Dendritic cell treated with granulocyte-macrophage colony-stimulating factor and Interleukin-4, amounts not matched to agents 40 ng/mL and 50 ng/mL, for 4 days (primary cell): Measurements from ENCODE around the gene MARK4.

Experiments
- H3K27ac Mint-ChIP-seq: one replicate; pipeline ENCODE4 v1.8.0; 2022; ENCODE audit warnings: mild to moderate bottlenecking, mixed read lengths
- H3K27me3 Mint-ChIP-seq: one replicate; pipeline ENCODE4 v1.8.0; 2022; ENCODE audit warnings: mild to moderate bottlenecking, mixed read lengths
- H3K36me3 Mint-ChIP-seq: one replicate; pipeline ENCODE4 v1.8.0; 2022; ENCODE audit warnings: low read depth, mixed read lengths
- H3K4me1 Mint-ChIP-seq: one replicate; pipeline ENCODE4 v1.8.0; 2022; ENCODE audit warnings: low read depth, mixed read lengths
- H3K4me3 Mint-ChIP-seq: one replicate; pipeline ENCODE4 v1.8.0; 2022; ENCODE audit warnings: mild to moderate bottlenecking, moderate library complexity, mixed read lengths
- H3K9me3 Mint-ChIP-seq: one replicate; pipeline ENCODE4 v1.8.0; 2022; ENCODE audit warnings: mixed read lengths
- intact Hi-C: fragments of 100-400 bp; cut with micrococcal nuclease; formaldehyde crosslinking; loops from one replicate; pipeline ENCODE4 v1.15.0; 2022

MARK4 gene

GRCh38 chr19:45250832-45251451 lies at the start of gene MARK4:
TSS of gene MARK4 (plus strand) at chr19:45251271. CDS start at chr19:45251589, 318 bp downstream.
- Mint-ChIP-seq H3K27me3 (peaks cover 5% of the 10 kb centered on the region), H3K9me3 (no peaks in the 10 kb centered on the region), H3K4me1 (peaks cover 41% of the 10 kb centered on the region), H3K36me3 (peaks cover 7% of the 10 kb centered on the region), H3K4me3 (peak within 1 kb of the TSS; percentile 85), H3K27ac (peak within 1 kb of the TSS; percentile 86)
- intact Hi-C loops, result loop anchor here (5.0 kb wide), 1 partner anchor 86 kb away; no protein-coding TSS in a partner anchor

DNA sequence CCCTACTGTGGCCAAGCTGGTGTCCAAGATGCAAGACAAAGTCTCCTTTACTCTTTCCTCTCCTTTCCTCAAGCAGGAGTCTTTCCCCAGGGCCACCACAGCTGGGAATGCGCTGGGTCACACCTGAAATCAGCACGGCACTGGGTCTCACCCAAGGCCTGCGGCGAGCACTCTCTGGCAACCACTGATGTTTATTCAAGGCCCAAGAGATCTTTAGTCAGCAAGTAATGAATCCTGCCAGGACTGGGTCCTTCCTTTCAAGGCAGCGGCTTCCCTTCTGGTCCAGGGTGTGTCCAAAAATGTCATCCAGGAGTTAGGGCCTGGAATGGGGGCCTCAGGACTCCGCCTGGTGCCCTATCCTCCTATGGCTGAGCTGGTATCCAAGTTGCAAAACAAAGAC lies 48.4 kb upstream of the MARK4 start:
- no peak overlapping the region for H3K27ac Mint-ChIP-seq
- no peaks in the 10 kb centered on the region for H3K36me3 Mint-ChIP-seq
- intact Hi-C loops, result no loop called here
- no peaks in the 10 kb centered on the region for H3K4me1 Mint-ChIP-seq
- H3K9me3 Mint-ChIP-seq, result no peaks in the 10 kb centered on the region
- H3K27me3 Mint-ChIP-seq, result peaks cover 4% of the 10 kb centered on the region
- H3K4me3 Mint-ChIP-seq, result no peak overlapping the region

GRCh38 chr19:45205810-45206209 lies 45.3 kb upstream of the MARK4 start:
- H3K4me3 Mint-ChIP-seq, result no peak overlapping the region
- peaks cover 7% of the 10 kb centered on the region for H3K4me1 Mint-ChIP-seq
- intact Hi-C loops, result no loop called here
- no peaks in the 10 kb centered on the region for H3K36me3 Mint-ChIP-seq
- no peaks in the 10 kb centered on the region for H3K9me3 Mint-ChIP-seq
- H3K27me3 Mint-ChIP-seq, result peaks cover 7% of the 10 kb centered on the region
- H3K27ac Mint-ChIP-seq, result no peak overlapping the region

GRCh38 chr19:45206328-45206727 lies 44.7 kb upstream of the MARK4 start:
- Mint-ChIP-seq H3K36me3 (no peaks in the 10 kb centered on the region), H3K4me3 (no peak overlapping the region), H3K4me1 (peaks cover 8% of the 10 kb centered on the region), H3K27ac (no peak overlapping the region), H3K27me3 (peaks cover 11% of the 10 kb centered on the region), H3K9me3 (no peaks in the 10 kb centered on the region)
- intact Hi-C loops, result no loop called here

DNA sequence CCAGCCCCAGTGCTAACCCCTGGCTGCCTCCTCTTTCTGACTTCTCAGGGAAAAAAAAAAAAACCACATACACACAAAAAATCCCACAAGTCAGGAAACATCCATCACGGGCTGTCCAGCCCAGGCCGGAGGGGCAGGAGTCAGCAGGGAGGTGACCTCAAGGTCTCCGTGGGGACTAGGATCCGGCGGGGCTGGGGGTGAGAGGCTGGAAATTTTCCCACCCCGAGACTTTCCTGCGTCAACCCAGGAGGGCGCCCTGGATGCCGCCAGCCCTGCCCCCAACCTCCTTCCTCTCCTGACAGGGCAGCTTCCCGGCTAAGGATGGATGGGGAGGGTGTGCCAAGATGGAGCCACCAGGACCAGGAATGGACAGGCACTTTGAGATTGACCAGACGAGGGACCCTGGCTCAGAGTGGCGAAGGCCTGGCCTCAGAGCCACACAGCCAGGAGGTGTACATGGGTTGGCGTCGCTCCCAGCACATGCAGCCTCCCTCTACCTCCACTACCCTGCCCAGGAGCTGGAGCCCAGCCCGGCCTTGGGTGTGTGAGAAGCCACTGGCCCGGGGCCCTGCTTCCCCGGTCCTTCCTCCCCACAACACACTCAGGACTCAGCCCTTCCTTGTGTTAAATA lies 39.2 kb upstream of the MARK4 start:
- Mint-ChIP-seq H3K27me3 (peaks cover 60% of the 10 kb centered on the region), H3K36me3 (no peaks in the 10 kb centered on the region)

DNA sequence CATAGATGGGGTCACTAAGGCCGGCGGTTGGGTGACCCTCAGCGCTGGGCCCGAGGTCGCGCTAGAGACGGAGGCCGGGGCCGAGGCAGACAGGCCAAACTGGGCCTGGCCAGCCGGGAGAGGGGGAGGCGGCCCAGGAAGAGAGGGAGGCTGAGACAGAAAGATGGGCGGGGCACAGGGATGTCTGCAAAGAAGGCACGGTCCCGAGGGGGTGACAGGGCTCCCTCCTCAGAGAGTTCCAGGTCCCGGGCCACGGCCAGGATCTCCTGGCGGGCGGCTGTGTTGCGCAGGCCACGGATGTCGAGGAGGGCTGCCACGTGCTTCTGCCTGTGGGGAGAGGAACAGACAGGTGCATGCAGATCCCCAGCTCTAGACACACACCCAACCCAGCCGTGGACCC lies 38.0 kb upstream of the MARK4 start:
- Mint-ChIP-seq H3K36me3 (no peaks in the 10 kb centered on the region), H3K4me1 (peaks cover 30% of the 10 kb centered on the region), H3K27me3 (peaks cover 71% of the 10 kb centered on the region), H3K9me3 (no peaks in the 10 kb centered on the region), H3K4me3 (no peak overlapping the region), H3K27ac (no peak overlapping the region)
- intact Hi-C loops, result no loop called here

More for the DNA sequence above, 39.2 kb upstream of the MARK4 start:
- Mint-ChIP-seq H3K27ac (peak overlapping the region; percentile 42), H3K4me1 (peaks cover 30% of the 10 kb centered on the region), H3K9me3 (no peaks in the 10 kb centered on the region), H3K4me3 (no peak overlapping the region)
- intact Hi-C loops, result no loop called here

DNA sequence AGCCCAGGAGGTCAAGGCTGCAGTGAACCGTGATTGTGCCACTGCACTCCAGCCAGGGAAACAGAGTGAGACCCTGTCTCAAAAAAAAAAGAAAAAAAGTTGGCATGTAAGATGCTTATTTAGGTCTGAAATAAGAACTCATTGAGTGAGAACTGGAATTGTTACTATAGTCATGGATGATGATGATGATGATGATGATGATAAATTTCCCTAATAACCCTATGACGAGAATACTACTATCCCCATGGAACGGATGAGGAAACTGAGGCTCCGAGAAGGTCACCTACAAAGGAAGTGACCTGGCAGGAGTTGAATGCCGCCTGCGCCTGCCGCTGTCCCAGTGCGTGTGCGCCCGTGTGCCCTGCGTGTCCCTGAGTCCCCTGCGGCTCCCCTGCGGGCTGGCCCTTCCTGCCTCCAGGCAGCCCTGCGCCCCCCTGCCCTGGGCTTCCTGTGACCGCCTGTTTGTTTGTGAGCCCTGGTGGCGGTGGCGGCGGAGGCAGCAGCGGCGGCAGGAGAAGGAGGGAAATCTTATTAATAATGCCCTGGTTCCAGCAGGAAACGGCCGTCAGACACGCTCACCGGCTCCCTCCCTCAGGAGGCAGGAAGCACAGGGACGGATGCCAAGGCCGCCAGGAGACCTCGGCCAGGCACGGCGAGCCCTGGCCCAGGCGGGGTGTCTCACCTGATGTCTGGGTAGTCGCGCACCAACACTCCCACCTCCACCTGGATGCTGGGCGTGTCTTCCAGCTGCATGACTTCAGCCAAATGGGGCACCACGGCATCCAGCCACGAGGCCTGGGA lies 35.5 kb upstream of the MARK4 start:
- H3K27me3 Mint-ChIP-seq, result peaks cover 77% of the 10 kb centered on the region
- H3K4me3 Mint-ChIP-seq, result no peak overlapping the region
- H3K36me3 Mint-ChIP-seq, result no peaks in the 10 kb centered on the region

GRCh38 chr19:45216667-45217066 lies 34.4 kb upstream of the MARK4 start:
- no peak overlapping the region for H3K27ac Mint-ChIP-seq
- H3K4me1 Mint-ChIP-seq, result peaks cover 24% of the 10 kb centered on the region
- H3K27me3 Mint-ChIP-seq, result peaks cover 71% of the 10 kb centered on the region
- no peaks in the 10 kb centered on the region for H3K36me3 Mint-ChIP-seq
- intact Hi-C loops, result no loop called here
- H3K4me3 Mint-ChIP-seq, result no peak overlapping the region
- H3K9me3 Mint-ChIP-seq, result no peaks in the 10 kb centered on the region

More for the DNA sequence above, 35.5 kb upstream of the MARK4 start:
- Mint-ChIP-seq H3K4me1 (peaks cover 28% of the 10 kb centered on the region), H3K27ac (no peak overlapping the region), H3K9me3 (no peaks in the 10 kb centered on the region)
- intact Hi-C loops, result no loop called here

DNA sequence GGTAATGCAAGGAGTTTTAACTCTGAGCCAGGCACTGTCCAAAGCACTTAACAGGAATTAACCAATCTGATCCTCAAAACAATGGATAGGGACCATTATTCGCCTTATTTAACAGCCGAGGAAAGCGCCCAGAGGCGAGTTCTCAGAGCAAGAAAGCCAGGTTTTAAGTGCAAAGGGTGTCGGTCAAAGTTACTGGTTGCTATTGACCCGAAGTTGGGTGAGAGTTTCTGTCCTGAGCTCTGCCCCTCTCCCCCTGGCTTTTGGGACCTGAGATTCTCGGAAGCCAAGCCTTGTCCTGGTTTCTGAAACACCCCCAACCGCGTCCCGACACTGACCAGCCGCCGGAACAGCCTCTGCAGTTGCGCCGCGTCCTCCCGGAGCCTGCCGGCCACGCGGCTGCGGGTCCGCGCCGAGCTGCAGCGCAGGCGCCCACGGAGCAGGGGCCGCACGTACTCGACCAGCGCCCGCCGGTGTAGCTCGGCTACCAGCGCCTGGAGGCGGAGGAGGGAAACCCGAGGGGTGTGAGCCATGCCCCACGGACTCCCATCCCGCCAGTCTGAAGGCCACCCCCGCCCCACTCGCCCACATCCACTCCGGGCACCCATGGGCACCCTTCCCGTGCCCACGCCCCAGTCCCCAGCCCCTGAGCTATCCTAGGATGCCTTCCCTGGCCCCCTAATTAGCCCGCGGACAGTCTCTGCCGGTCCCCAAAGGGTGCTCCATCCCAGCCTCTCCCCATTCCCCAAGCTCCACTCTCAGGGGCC lies 33.7 kb upstream of the MARK4 start:
- peaks cover 17% of the 10 kb centered on the region for H3K4me1 Mint-ChIP-seq

GRCh38 chr19:45217957-45218334 lies 33.1 kb upstream of the MARK4 start:
- Mint-ChIP-seq H3K27me3 (peaks cover 66% of the 10 kb centered on the region), H3K9me3 (no peaks in the 10 kb centered on the region), H3K27ac (no peak overlapping the region), H3K4me1 (peaks cover 17% of the 10 kb centered on the region), H3K4me3 (no peak overlapping the region), H3K36me3 (no peaks in the 10 kb centered on the region)
- intact Hi-C loops, result no loop called here

More for the DNA sequence above, 33.7 kb upstream of the MARK4 start:
- H3K4me3 Mint-ChIP-seq, result no peak overlapping the region
- H3K9me3 Mint-ChIP-seq, result no peaks in the 10 kb centered on the region
- intact Hi-C loops, result no loop called here
- H3K36me3 Mint-ChIP-seq, result no peaks in the 10 kb centered on the region
- no peak overlapping the region for H3K27ac Mint-ChIP-seq
- H3K27me3 Mint-ChIP-seq, result peaks cover 70% of the 10 kb centered on the region

DNA sequence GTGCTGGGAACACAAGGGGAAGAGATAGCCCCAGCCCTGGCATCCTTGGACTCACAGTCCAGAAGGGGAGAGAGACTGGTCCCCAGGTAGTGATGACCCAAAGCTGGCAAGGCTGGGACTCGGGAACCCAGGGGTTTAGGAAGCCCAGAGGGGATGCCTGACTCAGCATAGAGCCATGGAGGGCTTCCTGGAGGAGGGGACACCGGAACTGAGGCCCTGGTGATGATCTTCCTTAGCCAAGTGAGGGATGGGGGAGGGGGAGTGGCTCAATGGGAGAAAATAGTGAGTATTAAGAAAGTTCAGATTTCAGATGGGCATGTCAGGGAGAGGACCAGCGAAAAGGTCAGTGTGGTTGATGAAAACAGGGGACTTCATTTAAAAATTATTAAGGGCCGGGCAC lies 32.6 kb upstream of the MARK4 start:
- H3K9me3 Mint-ChIP-seq, result no peaks in the 10 kb centered on the region
- H3K36me3 Mint-ChIP-seq, result no peaks in the 10 kb centered on the region
- intact Hi-C loops, result no loop called here
- H3K4me3 Mint-ChIP-seq, result no peak overlapping the region
- H3K27me3 Mint-ChIP-seq, result peaks cover 64% of the 10 kb centered on the region
- H3K4me1 Mint-ChIP-seq, result peaks cover 17% of the 10 kb centered on the region
- no peak overlapping the region for H3K27ac Mint-ChIP-seq

DNA sequence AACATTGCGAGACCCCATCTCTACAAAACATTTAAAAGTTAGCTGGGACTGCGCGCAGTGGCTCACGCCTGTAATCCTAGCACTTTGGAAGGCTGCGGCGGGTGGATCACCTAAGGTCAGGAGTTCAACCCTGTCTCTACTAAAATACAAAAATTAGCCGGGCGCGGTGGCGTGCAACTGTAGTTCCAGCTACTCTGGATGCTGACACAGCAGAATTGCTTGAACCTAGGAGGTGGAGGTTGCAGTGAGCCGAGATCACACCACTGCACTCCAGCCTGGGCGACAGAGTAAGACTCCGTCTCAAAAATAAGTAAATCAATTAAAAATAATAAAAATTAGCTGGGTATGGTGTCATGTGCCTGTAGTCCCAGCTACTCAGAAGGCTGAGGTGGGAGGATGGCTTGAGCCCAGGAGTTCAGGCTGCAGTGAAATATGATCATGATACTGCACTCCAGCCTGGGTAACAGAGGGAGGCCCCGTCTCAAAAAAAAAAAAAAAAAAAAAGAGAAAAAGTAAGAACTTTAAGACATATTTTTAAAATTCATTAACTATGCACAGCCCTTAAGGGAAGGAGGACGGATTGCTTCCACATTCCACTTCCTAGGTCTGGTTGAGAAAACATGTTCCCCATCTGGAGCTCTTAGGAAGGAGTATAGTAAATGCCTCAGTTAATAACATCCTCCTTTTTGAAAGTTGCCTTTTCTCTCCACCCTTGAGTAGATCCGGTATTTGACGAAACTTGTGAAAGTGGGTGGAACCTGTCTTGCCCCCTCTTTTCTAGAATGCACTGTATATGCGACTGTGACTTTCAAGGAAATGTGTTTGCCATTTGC lies 31.9 kb upstream of the MARK4 start:
- Mint-ChIP-seq H3K4me3 (no peak overlapping the region), H3K9me3 (no peaks in the 10 kb centered on the region), H3K27ac (no peak overlapping the region), H3K4me1 (peaks cover 17% of the 10 kb centered on the region), H3K27me3 (peaks cover 62% of the 10 kb centered on the region), H3K36me3 (no peaks in the 10 kb centered on the region)
- intact Hi-C loops, result no loop called here

DNA sequence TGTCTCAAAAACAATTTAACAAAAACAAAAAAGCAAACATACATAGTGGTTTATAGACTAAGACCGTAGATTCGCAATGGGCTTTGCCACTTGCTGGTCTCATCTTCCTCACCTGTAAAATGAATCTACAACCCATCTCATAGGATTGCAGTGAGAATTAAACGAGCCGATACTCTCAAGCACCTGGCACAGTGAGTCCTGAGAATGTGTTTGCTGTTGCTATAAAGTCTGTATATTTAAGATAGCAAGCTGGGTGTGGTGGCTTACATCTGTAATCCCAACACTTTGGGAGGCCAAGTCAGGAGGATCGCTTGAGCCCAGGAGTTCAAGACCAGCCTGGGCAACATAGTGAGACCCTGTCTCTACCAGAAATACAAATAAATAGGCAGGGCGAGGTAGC lies 28.3 kb upstream of the MARK4 start:
- Mint-ChIP-seq H3K27me3 (peaks cover 28% of the 10 kb centered on the region), H3K4me1 (peaks cover 6% of the 10 kb centered on the region), H3K9me3 (no peaks in the 10 kb centered on the region), H3K4me3 (no peak overlapping the region), H3K36me3 (no peaks in the 10 kb centered on the region), H3K27ac (no peak overlapping the region)
- intact Hi-C loops, result no loop called here
